ENCODE measurements around the gene F8. TPM values are rescaled to one million over a fixed set of nuclear protein-coding genes. Genes with fewer than 3 reads are reported as not detected.

Gene F8
- total and polyA plus RNA-seq, 2 of the 4 experiments (the other 2 are of a cell fraction): 1.4 to 1.5 TPM

DNA sequence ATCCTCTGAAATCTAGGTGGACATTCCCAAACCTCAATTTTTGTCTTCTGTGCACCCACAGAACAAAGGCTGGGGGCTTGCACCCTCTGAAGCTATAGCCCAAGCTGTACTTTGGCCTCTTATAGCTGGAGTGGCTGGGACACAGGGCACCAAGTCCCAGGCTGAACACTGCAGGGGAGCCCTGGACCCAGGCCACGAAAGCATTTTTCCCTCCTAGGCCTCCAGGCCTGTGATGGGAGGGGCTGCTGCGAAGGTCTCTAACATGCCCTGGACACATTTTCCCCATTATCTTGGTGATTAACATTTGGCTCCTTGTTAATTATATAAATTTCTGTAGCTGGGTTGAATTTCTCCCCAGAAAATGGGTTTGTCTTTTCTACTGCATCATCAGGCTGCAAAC lies 108.5 kb downstream of the F8 start:
- no peak overlapping the region for H3K4ac ChIP-seq (ENCODE audit: low read depth, low read length)
- dilution Hi-C loops (cut with HindIII; ENCODE audit: low sequenced_read_pairs, unreplicated experiment): no loop called here
- H3K4me3 ChIP-seq (ENCODE audit: insufficient read depth, low read depth, low read length): no peak overlapping the region
- H4K5ac ChIP-seq (ENCODE audit: low read depth, low read length): no peak overlapping the region
- H3K79me1 ChIP-seq (ENCODE audit: low read depth in 1 of 2, low read length in 2 of 2): no peaks in the 10 kb centered on the region
- TF ChIP-seq CEBPB (IDR thresholded peaks at IDR 0.05; ENCODE audit: low read depth, low read length) (no peak), POLR2A (IDR thresholded peaks at IDR 0.05; ENCODE audit: low read depth, low read length) (no peak), MAFK (IDR thresholded peaks at IDR 0.05; ENCODE audit: low read depth, low read length) (no peak), SMC3 (IDR thresholded peaks at IDR 0.05; ENCODE audit: low read depth, low read length) (no peak), BHLHE40 (IDR thresholded peaks at IDR 0.05; ENCODE audit: low read depth, low read length) (no peak), CHD1 (IDR thresholded peaks at IDR 0.05; ENCODE audit: low read depth, low read length) (no peak), NFE2L2 (IDR thresholded peaks at IDR 0.05; ENCODE audit: low read depth, low read length) (no peak), FOS (IDR thresholded peaks at IDR 0.05; ENCODE audit: low read depth, low read length) (no peak), MXI1 (IDR thresholded peaks at IDR 0.05; ENCODE audit: borderline replicate concordance, low read depth, low read length) (no peak), RFX5 (IDR thresholded peaks at IDR 0.05; ENCODE audit: low read depth, low read length) (no peak), RAD21 (IDR thresholded peaks at IDR 0.05; ENCODE audit: low read length) (no peak), RCOR1 (IDR thresholded peaks at IDR 0.05; ENCODE audit: insufficient replicate concordance, low read length) (no peak)
- TF ChIP-seq, protein P1, sequence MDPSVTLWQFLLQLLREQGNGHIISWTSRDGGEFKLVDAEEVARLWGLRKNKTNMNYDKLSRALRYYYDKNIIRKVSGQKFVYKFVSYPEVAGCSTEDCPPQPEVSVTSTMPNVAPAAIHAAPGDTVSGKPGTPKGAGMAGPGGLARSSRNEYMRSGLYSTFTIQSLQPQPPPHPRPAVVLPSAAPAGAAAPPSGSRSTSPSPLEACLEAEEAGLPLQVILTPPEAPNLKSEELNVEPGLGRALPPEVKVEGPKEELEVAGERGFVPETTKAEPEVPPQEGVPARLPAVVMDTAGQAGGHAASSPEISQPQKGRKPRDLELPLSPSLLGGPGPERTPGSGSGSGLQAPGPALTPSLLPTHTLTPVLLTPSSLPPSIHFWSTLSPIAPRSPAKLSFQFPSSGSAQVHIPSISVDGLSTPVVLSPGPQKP (IDR thresholded peaks at IDR 0.05; ENCODE audit: borderline replicate concordance, low read depth, low read length): no peak
- TF ChIP-seq, protein P2, sequence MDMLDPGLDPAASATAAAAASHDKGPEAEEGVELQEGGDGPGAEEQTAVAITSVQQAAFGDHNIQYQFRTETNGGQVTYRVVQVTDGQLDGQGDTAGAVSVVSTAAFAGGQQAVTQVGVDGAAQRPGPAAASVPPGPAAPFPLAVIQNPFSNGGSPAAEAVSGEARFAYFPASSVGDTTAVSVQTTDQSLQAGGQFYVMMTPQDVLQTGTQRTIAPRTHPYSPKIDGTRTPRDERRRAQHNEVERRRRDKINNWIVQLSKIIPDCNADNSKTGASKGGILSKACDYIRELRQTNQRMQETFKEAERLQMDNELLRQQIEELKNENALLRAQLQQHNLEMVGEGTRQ (IDR thresholded peaks at IDR 0.05; ENCODE audit: low read depth, low read length): no peak
- no peak overlapping the region for H3K23ac ChIP-seq (ENCODE audit: low read depth, low read length)
- WGBS, 2 experiments (ENCODE audit: extremely low coverage in 2 of 2, insufficient read length in 1 of 2): no CpG with 5 or more reads among the region's 2 CpGs
- no TSS peak for BruUV-seq (replicated peaks)
- H4K8ac ChIP-seq (ENCODE audit: low read depth in 2 of 2, low read length in 2 of 2): no peak overlapping the region
- no peak overlapping the region for H2BK15ac ChIP-seq (ENCODE audit: low read depth, low read length)
- H2BK120ac ChIP-seq (ENCODE audit: low read depth, low read length): no peak overlapping the region
- H3K9me3 ChIP-seq (ENCODE audit: control insufficient read depth, insufficient read depth, low read length): peaks cover 2% of the 10 kb centered on the region; the same call in 1 of the 2 replicates
- no peaks in the 10 kb centered on the region for H3K4me1 ChIP-seq (ENCODE audit: control insufficient read depth, insufficient read depth, low read length)
- H2BK5ac ChIP-seq (ENCODE audit: low read depth, low read length, poor library complexity, severe bottlenecking): no peak overlapping the region
- POLR2A ChIA-PET (ENCODE audit: unreplicated experiment): no interaction called here
- H3K9me1 ChIP-seq (ENCODE audit: insufficient read depth, low read length): no peaks in the 10 kb centered on the region
- H3K56ac ChIP-seq (ENCODE audit: extremely low read depth, insufficient read depth, low read length): no peak overlapping the region
- in situ Hi-C loops (cut with MboI; ENCODE audit: low sequenced_read_pairs): no loop called here
- no peak overlapping the region for H2AK5ac ChIP-seq (ENCODE audit: low read depth, low read length)
- no peak overlapping the region for H2AFZ ChIP-seq (replicated peaks; ENCODE audit: low read length, poor library complexity)
- no peak for DNase-seq
- CTCF ChIA-PET: no interaction called here
- no peaks in the 10 kb centered on the region for H4K20me1 ChIP-seq (ENCODE audit: insufficient read depth, low read length)
- no peak overlapping the region for H3K9ac ChIP-seq (ENCODE audit: low read depth, low read length)
- H3K4me2 ChIP-seq (ENCODE audit: low read depth, low read length): no peak overlapping the region
- H3K36me3 ChIP-seq (ENCODE audit: control insufficient read depth, insufficient read depth, low read length): no peaks in the 10 kb centered on the region
- H3K18ac ChIP-seq (ENCODE audit: low read depth, low read length): no peak overlapping the region
- H3K14ac ChIP-seq (replicated peaks; ENCODE audit: low read depth, low read length): no peak overlapping the region
- H3K27ac ChIP-seq (ENCODE audit: insufficient read depth, low read length): no peak overlapping the region
- H3K27me3 ChIP-seq (ENCODE audit: control insufficient read depth, insufficient read depth, low read length): no peaks in the 10 kb centered on the region
- H2BK20ac ChIP-seq (ENCODE audit: low read depth, low read length): no peak overlapping the region
- no peak overlapping the region for H2AK9ac ChIP-seq (replicated peaks; ENCODE audit: low read depth, low read length, poor library complexity)
- no peak overlapping the region for H4K91ac ChIP-seq (ENCODE audit: insufficient read depth, low read depth, low read length)
- intact Hi-C loops (cut with micrococcal nuclease): no loop called here
- ATAC-seq (ENCODE audit: low read depth): no peak
